GM19043 (cell line): ENCODE measurements around the gene GFPT1.
A peak's percentile ranks its signal among the peaks of the same experiment; 100 is the strongest.
"Not testable (repeated sequence)": the region's sequence is repeated elsewhere in the genome, so short reads cannot be mapped to it uniquely, and the experiment has no call there.

ENCODE experiments used
- ATAC-seq: cut with Tn5 transposase; IDR thresholded peaks from one replicate; pipeline ENCODE4 v1.9.1; 2021; ENCODE audit warnings: low read depth; ENCODE audit not compliant: unreplicated experiment

The GFPT1 gene

DNA sequence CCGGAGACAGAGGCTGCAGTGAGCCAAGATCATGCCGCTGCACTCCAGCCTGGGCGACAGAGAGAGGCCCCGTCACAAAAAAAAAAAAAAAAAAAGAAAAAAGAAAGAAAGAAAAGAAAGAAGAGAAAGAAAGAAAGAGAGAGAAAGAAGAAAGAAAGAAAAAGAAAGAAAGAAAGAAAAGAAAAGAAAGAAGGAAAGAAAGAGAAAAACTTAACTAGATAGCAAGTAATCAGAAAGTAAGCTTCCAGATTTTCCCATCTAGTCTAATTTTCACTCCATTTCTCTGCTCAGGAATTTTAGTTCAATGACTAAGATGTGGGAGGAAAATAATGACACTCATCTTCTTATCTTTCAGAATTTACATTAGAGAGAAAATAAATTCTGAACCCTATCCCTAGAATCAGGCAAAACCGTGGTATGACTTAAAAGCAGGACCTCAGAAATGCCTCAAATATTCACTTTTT lies 2.4 kb downstream of the GFPT1 start:
- ATAC-seq = no peak

DNA sequence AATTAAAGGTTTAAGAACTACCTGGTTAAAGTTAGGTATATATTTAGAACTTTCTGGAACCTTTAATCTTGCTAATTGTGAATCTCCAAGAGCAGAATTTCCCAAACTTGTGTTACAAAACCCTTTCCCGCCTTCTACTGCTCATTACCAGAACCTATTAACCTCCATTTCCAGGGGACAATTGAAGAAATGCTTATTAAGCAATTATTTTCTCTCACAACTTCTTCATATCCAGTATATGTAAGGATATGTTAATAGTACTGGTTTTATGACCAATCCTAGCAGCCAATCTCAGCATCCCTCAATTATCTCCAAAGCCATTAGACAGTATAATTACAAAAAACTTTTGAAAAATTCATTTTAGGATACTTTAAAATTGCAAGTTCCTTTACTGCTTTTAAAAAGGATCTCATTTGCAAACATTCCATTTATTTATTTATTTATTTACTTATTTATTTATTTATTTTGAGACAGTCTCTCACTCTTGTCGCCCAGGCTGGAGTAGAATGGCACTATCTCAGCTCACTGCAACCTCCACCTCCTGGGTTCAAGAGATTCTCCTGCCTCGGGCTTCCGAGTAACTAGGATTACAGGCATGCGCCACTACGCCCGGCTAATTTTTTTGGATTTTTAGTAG lies 3.7 kb downstream of the GFPT1 start:
- no peak for ATAC-seq

DNA sequence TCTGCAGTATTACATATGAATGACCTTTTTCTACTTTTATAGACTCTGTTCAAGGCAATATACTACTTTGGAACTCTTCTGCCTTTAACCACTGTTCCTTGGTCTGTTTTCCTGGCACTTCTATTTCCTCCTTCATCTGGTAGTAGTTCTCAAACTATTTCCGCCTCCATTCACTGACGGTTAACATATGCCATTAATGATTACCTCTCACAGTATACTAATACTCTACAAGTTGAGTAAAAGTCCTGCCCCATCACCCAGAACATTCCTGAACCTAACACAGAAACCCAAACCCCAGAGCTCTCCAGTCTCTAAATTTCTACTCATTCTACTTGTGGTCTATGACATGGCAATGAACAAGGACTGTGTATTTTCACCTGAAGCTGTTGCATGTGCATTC lies 4.5 kb downstream of the GFPT1 start:
- ATAC-seq = no peak

DNA sequence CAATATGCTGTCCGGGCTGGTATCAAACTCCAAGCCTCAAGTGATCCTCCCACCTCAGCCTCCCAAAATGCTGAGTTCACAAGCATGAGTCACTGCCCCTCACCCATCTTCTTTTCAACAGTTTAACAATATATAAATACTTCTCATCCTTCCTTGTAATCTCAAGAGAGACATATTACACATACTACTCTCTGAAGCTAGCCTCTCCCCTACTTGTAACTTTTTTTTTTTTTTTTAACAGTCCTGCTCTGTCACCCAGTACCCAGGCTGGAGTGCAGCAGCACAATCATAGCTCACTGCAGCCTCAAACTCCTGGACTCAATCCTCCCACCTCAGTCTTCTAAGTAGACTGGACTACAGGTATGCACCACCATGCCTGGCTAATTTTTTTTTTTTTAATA lies 5.7 kb downstream of the GFPT1 start:
- ATAC-seq = no peak

DNA sequence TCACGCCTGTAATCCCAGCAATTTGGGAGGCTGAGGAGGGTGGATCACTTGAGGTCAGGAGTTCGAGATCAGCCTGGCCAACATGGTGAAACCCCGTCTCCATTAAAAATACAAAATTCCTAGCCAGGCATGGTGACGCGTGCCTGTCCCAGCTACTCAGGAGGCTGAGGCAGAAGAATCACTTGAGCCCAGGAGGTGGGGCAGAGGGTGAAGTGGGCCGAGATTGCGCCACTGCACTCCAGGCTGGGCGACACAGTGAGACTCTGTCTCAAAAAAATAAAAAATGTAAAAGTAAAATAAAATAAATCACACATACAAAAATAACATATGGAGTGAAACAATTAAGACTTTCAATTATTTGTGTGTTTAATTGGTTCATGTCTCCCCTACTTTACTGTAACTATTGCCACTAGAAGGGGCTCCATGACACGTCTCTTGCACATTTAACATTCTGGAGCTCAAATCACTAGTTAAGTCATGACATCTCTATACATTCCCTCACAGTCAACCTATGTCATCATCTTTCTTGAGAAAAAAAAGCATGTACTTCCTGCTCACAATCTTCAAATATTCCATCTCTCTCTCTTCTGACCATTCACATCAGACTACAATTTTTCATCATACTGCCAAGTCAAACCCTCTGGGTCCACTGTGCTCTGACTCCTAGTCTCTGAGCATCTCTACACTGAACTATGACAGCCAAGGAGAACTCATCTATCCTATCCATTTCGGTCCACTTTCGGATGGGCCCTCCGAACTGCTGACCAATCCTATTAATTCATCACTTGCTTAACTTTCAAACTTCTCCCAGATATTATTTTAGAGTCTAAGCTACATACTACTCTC lies 6.7 kb downstream of the GFPT1 start:
- no peak for ATAC-seq

DNA sequence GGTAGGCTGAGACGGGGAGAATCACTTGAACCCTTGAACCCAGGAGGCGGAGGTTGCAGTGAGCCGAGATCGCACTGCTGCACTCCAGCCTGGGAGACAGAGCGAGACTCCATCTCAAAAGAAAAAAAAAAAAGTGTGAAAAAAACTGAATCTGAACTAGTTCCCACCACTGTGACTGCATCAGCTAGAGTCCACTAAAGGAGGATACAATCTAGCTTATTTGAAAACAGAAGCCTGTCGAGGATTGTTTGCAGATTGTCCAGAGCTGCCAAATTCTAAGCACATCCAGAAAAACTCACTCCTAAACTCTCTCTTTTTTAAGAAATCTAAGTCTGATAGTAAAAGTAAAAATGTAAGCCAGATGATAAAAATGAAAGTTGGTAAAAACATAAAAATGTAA lies 10.6 kb downstream of the GFPT1 start:
- ATAC-seq = no peak

DNA sequence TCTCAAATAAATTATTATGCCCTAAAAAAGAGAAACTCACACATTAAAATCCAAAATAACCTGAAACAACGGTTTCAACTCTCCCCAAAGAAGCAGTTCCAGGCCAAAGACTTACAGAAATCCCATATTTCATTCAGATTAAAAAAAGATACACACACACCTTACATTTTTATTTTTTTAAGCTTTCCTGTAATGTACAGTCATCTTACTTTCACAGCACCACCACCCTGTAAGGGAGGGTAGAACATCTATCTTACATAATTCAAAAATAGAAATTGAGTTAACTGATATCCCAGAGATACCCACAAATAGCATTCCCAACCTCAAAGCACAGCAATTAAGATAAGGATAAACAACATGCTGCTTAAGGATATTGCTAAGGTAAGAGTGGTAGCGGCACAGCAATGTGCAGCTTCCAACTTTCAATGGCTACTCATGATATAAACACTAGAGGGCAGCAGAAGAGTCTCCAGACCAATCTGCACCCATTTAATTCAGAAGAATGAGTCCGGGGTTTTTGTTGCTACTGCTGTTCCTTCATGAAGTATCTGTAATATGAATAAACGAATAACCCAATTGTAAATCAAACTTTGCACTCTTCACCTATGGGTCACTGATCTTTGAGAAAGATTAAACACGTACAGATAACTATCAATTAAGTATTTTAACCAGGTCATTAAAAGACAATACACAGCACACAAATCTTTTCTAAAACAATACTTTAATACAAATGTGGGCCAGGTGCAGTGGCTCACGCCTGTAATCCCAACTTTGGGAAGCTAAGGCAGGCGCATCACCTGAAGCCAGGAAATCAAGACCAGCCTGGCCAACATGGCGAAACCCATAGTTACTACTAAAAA lies 11.3 kb downstream of the GFPT1 start:
- no peak for ATAC-seq

DNA sequence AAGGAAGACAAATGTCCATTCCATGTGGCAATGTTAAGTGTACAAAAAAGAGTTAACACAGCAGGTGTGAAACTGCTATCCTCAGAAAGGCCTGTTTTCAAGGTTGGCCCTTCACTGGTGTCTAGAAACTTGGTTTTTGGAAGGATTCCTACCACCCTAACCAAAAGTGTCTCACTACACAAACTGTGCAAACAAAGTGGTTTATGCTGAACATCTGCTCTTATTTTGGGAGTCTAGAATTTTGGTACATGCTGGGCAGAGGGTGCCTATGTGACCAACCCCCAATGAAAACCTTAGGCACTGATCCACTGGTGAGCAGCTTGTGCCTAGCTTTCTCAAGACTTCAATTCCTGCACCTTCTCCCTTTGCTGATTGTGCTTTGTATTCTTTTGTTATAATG lies 14.3 kb downstream of the GFPT1 start:
- ATAC-seq = no peak

DNA sequence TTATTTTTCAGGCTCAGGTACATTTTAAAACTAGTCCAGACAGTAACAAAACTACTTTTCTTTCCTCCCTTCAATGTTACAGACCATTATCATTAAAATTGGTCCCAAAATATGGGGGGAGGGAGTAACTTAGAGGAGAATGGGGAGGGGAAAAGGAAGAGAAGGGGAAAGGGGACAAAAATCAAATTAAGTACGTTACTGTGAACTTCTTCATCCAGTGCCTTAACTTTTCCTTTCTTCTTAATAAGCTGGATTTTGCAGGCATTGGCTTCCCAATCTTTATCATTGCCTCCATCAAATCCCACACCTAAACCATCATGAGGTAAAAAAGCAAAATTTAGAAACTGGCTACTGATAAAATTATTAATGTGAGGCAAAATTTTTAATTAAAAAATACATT lies 17.2 kb downstream of the GFPT1 start:
- no peak for ATAC-seq

DNA sequence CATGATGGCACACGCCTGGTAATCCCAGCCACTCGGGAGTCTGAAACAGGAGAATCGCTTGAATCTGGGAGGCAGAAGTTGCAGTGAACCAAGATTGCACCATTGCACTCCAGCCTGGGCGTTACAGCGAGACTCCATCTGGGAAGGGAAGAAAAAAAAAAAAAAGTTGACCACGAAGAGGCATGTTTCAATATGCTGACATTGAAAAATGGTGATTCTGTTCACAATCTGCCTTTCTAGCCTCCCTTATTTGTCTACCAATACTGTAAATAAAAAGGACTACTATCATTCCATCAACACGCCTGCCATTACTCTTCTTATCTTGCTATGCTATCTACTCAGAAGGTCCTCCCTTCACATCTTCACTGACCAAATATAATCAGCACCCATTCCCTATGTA lies 18.4 kb downstream of the GFPT1 start:
- ATAC-seq = no peak

DNA sequence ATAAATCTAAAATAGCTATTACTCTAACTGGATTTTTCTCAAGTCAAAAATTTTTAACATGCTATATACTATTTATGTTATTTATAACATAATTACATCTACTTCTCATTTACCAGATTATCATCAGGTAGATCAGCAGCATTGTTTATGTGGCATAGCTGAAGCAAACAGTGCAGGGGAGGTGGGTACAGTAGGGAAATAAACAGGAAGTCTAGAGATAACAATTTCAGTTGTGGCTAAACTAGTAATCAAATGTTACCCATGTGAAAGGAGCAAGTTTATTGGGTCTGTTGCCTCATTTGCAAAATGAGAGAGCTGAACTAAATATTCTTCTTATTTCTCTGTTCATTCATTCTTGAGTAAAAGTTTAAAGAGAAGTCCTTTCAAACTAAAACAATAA lies 27.7 kb downstream of the GFPT1 start:
- ATAC-seq = no peak

DNA sequence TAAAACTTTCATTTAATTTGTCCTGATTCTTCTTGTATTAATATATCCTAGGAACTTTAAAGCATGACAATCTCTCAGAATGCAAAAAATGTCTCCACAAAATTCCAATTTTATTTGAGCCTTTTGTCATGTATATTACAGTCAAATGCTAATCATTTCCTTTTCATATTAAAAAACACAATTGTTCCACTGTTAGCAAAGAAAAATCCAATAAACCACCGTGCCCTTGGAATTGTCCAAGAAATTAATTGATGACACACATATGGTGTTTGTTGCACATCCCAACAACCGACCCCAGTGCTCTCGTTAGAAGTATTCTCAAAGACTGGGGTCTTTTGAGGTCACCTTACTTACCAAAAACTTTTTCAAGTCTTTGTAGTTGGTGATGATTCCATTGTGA lies 28.1 kb downstream of the GFPT1 start:
- no peak for ATAC-seq

DNA sequence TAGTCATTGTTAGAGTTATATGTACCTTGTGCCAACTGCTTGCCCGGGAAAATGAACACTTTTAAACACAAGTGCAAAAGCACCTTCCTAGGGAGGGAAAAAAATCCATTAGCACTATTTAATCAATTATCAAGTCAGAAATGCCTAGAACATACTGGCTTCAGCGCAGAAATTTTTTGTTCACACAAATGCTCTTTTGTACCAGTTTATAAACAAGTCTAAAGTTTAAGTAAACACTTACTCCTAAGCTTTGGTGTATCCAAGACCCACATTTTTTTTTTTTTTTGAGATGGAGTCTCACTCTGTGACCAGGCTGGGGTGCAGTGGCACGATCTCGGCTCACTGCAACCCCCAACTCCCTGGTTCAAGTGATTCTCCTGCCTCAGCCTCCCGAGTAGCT lies 30.6 kb downstream of the GFPT1 start:
- ATAC-seq = no peak

DNA sequence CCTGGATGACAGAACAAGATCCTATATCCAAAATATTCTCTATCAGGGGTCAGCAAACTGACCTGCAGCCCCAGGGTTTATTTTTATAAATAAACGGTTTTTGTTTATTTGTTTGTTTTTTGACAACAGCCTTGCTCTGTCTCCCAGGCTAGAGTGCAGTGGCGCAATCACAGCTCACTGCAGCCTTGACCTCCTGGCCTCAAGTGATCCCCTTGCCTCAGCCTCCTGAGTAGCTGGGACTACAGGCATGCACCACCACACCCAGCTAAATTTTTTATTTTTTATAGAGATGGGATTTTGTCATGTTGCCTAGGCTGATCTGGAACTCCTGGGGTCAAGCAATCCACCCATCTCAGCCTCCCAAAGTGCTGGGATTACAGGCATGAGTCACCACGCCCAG lies 32.1 kb downstream of the GFPT1 start:
- not testable (repeated sequence) for ATAC-seq

DNA sequence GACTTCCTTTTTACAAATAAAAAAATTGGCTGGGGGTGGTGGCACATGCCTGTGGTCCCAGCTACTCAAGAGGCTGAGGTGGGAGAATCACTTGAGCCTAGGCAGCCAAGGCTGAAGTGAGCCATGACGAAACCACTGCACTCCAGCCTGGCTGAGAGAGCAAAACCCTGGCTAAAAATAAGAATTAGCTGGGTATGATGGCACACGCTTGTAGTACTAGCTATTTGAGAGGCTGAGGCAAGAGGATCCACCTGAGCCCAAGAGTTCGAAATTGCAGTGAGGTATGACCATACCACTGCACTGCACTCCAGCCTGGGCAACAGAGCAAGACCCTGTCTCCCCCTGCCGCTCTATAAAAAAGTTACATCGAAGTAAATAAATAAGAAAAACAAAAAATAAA lies 33.7 kb downstream of the GFPT1 start:
- no peak for ATAC-seq

DNA sequence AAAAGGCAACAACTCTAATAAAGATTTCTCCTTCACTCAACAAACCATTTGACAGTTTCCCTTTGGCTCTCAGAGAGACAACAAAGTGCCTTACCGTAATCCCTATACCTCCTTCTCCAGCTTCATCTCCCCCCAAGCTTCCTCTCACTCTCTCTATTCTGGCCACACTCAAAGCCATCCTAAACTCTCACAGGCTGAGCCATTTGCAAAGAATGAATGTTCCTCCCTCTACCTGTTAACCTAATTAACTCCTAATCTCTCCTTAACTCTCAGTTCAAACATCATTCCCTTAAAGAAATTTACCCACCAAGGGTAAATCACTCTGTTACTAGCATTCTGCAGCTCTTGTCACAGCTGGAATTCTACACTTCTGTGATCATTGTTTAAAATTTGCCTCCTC lies 38.2 kb downstream of the GFPT1 start:
- ATAC-seq = no peak

DNA sequence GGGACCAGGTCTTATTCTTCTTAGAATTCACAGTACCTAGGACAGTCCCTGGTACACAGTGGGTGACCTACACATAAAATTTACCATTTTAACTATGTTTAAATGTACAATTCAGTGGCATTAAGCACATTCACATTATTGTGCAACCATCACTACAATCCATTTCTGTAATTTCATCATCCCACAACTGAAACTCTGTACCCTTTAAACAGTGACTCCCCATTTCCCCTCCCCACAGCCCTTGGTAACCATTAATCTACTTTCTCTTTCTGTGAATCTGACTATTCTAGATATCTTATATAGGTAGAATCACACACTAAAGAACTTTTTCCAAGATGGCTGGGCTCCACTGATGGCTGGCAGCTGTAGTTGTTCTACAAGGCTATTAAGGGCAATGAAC lies 41.6 kb downstream of the GFPT1 start:
- peak; percentile 87 for ATAC-seq

DNA sequence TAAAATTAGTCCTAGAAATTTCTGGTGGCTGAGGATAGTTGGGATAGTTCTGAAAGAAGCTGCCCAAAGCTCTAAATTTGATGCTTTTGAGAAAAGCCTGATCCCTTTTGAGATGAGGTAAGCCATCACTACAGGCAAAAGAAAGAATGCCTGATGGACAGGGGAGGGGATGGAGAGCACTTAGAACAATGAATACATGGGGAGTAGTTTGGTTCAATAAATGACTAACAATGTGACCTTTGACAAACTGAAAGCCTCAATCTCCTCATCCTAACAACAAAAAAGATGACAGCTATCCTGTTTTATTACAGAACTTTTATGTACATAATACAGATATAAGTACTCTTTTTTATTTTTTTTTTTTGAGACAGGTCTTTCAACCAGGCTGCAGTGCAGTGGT lies 42.7 kb downstream of the GFPT1 start:
- ATAC-seq = no peak

DNA sequence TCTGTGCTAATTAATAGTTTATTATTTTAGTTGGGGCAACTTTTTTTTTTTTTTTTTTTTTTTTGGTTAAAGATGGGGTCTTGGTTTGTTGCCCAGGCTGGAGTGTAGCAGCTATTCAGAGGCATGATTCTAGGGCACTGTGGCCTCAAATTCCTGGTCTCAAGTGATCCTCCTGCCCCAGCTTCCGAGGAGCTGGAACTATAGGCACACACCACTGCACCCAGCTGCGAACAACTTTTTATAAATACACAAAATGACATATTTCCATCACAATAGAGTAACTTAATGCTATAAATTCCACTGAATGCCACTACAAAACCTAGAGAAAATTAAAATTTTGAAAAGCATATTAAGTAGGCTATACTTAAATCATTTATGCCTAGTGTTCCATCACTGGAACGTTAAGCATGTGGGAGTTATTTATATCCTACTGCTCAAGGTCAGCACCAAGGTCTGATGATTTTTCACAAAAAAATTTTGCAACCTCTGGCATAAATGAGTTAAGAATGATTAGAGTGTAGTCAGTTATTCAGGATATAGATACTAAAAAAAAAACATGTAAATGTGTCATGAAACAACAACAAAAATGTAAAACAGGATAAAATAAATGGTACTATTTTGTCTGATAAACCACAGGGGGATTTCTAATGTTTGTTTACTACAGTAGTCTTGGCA lies 46.8 kb downstream of the GFPT1 start:
- ATAC-seq = no peak

DNA sequence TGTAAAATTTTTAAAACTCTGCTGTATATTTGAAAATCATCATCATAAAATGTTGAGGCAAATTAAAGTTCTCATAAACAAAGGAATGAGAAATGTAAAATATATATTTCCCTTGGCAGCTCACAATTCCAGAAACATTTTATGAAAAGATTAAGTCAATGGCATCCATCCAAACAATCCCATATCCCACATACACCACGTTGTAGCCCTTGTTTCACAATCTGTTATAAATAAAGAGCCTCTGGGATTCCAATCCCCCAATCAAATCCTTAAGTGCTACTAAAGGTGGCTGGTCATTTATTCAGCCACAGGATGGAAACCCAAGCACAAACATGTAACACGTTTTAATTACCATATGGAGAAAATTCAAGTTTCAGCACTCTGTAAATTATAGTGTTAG lies 51.7 kb downstream of the GFPT1 start:
- ATAC-seq = no peak

DNA sequence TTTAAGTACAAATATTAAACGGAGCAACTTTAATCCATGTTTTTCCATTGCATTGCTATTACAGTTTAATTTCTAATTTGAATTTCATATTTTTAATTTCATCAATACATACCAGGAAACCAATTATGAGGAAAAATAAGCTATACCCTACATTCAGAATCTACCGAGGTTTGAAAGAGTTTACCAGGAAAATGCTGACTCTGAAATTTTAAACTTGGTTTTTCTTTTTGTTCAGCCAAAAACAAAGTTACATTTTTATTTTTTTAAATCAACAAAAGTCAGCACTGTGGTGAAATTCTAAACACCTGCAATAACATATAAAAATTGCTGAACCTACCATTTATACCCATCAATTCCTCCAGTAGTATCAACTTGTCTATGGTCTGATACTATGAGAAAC lies 53.7 kb downstream of the GFPT1 start:
- ATAC-seq = no peak
